Mononuclear cell (primary cell): Measurements from ENCODE around the gene CHRDL1. TPM values are rescaled to one million over a fixed set of nuclear protein-coding genes. Genes with fewer than 3 reads are reported as not detected.

Experiments used
- H3K27me3 ChIP-seq: 2 replicates; pipeline ENCODE4 v1.6.0; 2011; ENCODE audit warnings: low read length, control low read depth; ENCODE audit not compliant: insufficient read depth
- H3K4me1 ChIP-seq: 2 replicates; pipeline ENCODE4 v1.5.1; 2011; ENCODE audit warnings: mild to moderate bottlenecking, low read length, control low read depth; ENCODE audit not compliant: insufficient read depth
- H3K4me3 ChIP-seq: 2 replicates; pipeline ENCODE4 v1.5.1; 2011; ENCODE audit warnings: mild to moderate bottlenecking, low read length, moderate library complexity
- H3K9me3 ChIP-seq: 2 replicates; pipeline ENCODE4 v1.5.1; 2011; ENCODE audit warnings: low read depth, mild to moderate bottlenecking, control low read depth, low read length
- total RNA-seq: library from RNA; depleted of rRNA; stranded (reverse); fragments of >200 nt; gene quantifications from one replicate; pipeline ENCODE4 v1.2.3, GENCODE V29; 2012

CHRDL1 gene
- total RNA-seq, 1 donor: 0.10 TPM

DNA sequence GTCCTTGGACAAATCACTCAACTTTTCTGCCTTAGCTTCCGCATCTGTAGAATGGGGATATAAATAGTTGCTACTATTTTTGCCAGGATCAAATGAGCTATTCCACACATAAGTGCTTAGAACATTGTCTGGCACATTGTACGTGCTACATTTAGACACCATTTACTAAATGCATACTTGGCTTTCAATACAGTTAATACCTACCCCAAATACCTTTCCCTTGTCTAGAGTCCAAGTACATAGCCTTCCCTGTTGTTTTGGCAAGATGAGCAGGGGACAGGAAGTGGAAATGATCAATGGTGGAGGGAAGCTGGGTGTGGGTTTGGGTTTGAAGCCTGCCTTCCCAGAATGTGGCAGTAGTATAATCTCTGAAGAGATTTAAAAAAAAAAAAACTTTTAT lies 82.0 kb downstream of the CHRDL1 start:
- Histone ChIP-seq H3K27me3 (no peaks in the 10 kb centered on the region), H3K4me1 (no peaks in the 10 kb centered on the region), H3K4me3 (no peak overlapping the region), H3K9me3 (no peaks in the 10 kb centered on the region)

DNA sequence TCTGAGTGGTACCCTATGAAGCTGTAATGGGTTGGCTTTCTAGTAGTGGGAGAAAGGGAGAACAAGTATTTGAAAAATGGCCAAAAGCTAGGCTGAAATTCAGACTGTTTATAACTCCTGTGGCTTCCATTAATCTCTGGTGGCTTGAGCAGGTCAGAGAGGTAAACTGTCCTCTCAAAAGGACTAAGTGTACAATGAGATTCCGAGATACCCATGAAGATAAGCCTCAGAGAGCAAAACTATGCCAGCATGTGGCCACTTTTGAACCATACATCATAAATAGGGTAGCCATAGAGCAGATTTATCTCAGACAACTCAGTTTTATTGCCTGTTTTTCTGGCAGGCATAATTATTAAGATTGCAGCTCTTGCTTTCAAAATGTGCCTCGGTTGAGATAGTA lies 89.2 kb downstream of the CHRDL1 start:
- H3K9me3 ChIP-seq: no peaks in the 10 kb centered on the region
- H3K4me1 ChIP-seq: no peaks in the 10 kb centered on the region
- no peak overlapping the region for H3K4me3 ChIP-seq
- H3K27me3 ChIP-seq: no peaks in the 10 kb centered on the region

DNA sequence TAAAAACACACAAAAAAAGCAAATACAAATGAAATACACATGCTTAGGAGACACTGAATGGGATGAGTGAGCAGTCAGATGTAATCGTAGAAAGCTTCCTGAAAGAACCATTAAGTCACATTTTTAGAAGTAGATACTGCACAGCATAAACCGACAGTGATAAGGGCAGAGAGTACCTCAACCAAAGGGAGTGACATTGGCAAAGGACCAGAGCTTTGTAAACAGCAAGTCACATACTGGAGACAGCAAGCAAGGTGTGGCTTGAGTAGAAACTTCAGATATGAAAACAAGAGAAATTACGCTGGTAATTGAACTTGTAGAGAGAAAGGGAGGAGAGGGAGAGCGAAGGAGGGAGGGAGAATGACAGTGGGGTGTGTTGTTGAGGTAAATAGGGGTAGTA lies 92.0 kb downstream of the CHRDL1 start:
- no peak overlapping the region for H3K4me3 ChIP-seq
- H3K9me3 ChIP-seq: no peaks in the 10 kb centered on the region
- H3K27me3 ChIP-seq: no peaks in the 10 kb centered on the region
- H3K4me1 ChIP-seq: no peaks in the 10 kb centered on the region

DNA sequence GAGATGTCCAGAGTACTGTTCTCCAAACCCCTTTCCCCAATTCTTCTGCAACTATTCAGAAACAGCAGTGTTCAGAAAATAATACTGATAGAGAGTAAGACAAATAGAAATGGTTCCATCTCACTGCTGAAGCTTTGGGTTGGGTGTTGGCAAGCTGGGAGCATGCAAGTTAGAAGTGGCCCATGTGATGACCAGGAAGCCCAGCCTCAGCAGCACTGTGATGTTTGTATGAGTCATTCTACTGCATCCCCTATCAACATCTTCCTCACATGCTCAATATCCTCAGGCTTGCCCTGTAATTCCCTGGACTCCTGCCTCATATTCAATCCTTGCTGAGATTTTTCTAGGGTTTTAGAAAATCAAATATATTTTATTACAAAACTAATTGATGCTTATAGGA lies 96.5 kb downstream of the CHRDL1 start:
- no peaks in the 10 kb centered on the region for H3K4me1 ChIP-seq
- H3K27me3 ChIP-seq: no peaks in the 10 kb centered on the region
- H3K4me3 ChIP-seq: no peak overlapping the region
- no peaks in the 10 kb centered on the region for H3K9me3 ChIP-seq

DNA sequence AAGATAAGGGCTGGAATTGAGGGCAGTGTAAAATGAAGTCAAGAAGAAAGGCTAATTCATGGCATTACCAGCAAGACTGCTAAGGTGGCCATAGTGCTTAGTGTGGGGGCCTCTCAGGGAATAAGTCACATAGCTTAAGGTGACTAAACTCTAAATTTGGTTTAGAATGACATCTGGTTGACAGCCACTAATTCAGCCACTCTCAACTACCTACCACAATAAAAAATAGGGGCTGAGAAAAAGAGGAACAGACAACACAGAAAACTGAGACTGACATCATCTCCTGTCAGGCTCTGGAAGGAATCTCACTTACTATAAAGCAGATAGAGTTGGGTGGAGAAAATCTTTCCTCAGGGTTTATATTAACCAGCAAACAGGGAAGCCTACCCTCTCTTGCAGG lies 96.9 kb downstream of the CHRDL1 start:
- H3K4me3 ChIP-seq: no peak overlapping the region
- no peaks in the 10 kb centered on the region for H3K27me3 ChIP-seq
- no peaks in the 10 kb centered on the region for H3K9me3 ChIP-seq
- H3K4me1 ChIP-seq: no peaks in the 10 kb centered on the region

DNA sequence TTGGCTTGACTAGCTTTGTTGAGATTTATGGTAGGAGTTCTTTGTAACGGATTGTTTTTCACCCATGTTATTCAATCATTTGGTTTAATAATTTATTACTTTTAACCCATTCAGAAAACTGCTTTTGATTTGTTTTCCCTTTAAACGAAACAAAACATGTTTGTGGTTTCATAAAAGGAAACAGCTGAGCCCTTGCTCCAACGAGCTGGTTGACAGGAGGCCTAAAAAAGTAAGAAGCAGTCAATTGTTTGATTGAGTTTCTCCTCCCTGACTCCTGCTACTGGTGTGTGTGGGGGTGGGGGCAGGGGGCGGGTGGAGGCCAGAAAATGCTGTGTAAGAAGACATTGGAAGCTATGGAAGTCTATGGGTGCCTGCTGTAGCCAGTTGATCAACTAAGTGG lies 102.8 kb downstream of the CHRDL1 start:
- H3K27me3 ChIP-seq: no peaks in the 10 kb centered on the region
- H3K9me3 ChIP-seq: no peaks in the 10 kb centered on the region
- no peak overlapping the region for H3K4me3 ChIP-seq
- H3K4me1 ChIP-seq: no peaks in the 10 kb centered on the region

DNA sequence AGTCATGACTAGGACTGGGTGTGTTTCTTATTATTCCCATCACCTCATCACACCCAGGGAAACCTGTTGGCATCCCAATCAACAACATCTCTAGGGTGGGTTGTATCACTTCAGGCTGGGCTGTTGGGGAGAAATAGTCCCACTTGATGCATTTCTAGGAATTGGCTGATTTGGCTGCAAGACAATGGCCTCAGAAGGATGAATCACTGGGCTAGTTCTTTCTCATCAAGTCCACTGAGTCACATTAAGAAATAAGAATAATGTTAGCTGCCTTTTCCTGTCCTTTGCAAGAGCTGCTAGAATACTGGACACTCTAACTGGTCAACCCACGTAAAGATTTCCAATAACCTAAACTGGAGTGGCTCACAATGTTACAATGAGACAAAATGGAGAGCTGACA lies 104.2 kb downstream of the CHRDL1 start:
- Histone ChIP-seq H3K4me1 (no peaks in the 10 kb centered on the region), H3K4me3 (no peak overlapping the region), H3K27me3 (no peaks in the 10 kb centered on the region), H3K9me3 (no peaks in the 10 kb centered on the region)

DNA sequence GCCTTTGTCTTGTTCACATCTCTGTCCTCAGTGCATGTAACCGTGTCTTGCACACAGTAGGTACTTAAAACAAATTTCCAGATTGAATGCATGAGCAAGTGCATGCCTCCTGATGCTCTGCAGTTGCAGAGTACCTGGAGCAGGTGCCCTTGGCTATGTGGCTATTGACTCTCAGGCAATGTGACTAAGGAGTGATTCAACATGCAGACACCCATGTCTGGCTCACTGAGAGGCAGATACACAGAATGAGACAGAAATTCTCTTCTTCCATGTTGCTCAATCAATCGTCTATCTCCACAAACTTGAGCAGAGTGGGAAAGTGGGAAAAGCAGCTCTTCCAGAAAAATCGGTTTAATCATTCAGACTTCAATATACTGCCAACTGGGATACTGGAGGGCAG lies 111.0 kb downstream of the CHRDL1 start:
- no peak overlapping the region for H3K4me3 ChIP-seq
- no peaks in the 10 kb centered on the region for H3K4me1 ChIP-seq
- H3K9me3 ChIP-seq: no peaks in the 10 kb centered on the region
- no peaks in the 10 kb centered on the region for H3K27me3 ChIP-seq

DNA sequence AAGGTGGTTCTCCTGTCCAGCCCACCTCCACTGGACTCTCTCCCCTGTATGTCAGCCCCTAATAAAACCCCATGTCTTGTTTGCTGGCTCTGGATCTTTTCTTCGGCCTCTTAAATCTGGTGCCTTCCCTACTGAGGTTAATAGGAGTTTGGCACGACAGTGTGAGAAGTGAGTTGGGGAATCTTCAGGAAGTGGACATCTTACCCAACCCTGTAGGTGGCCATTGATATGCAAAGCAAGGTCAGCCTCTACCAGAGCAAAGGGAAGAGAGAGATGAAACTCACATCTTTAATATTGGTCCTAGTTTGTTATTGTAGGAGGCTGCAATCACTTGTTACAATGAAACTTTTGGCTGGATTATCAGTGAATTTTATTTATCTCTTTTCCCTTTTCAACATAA lies 111.7 kb downstream of the CHRDL1 start:
- H3K27me3 ChIP-seq: no peaks in the 10 kb centered on the region
- no peaks in the 10 kb centered on the region for H3K4me1 ChIP-seq
- H3K9me3 ChIP-seq: no peaks in the 10 kb centered on the region
- H3K4me3 ChIP-seq: no peak overlapping the region

DNA sequence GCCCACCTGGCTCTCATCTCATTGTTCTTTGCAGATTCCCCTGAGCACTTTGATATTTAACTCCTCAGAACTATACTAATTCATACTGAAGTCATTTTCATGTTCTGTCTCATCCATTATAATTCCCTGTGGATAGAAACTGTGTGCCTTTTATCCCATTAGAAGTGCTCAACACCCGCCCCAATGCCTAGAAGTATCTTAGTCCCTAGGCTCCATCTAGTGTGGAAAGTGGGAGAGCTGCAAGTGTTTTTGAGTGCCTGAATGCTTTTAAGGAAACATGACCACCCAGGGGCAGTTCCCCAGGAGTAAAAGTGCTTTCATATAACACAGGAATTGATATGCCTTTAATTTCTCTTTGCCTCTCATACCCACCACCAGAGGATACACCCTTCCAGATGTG lies 117.0 kb downstream of the CHRDL1 start:
- Histone ChIP-seq H3K4me1 (no peaks in the 10 kb centered on the region), H3K27me3 (no peaks in the 10 kb centered on the region), H3K9me3 (no peaks in the 10 kb centered on the region), H3K4me3 (no peak overlapping the region)

DNA sequence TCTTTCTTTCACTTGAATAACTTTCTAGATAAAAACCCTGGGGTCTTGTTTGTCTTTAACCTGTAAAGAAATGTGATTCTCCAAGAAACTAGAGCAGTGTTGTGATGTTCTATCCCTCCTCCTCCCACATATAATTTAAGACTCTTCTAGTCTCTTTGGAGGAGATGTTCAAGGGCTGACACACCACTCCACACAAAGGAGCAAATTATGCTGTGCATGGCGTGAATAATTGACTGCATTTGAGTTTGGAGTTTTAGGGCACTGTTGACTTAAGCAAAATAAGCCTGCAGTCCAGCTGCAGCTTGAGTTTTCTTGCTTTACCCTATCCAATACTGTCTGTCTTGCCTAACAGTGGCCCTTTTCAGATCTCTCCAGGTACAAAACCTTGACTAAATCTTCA lies 119.7 kb downstream of the CHRDL1 start:
- H3K4me3 ChIP-seq: no peak overlapping the region
- H3K4me1 ChIP-seq: no peaks in the 10 kb centered on the region
- H3K9me3 ChIP-seq: no peaks in the 10 kb centered on the region
- no peaks in the 10 kb centered on the region for H3K27me3 ChIP-seq

DNA sequence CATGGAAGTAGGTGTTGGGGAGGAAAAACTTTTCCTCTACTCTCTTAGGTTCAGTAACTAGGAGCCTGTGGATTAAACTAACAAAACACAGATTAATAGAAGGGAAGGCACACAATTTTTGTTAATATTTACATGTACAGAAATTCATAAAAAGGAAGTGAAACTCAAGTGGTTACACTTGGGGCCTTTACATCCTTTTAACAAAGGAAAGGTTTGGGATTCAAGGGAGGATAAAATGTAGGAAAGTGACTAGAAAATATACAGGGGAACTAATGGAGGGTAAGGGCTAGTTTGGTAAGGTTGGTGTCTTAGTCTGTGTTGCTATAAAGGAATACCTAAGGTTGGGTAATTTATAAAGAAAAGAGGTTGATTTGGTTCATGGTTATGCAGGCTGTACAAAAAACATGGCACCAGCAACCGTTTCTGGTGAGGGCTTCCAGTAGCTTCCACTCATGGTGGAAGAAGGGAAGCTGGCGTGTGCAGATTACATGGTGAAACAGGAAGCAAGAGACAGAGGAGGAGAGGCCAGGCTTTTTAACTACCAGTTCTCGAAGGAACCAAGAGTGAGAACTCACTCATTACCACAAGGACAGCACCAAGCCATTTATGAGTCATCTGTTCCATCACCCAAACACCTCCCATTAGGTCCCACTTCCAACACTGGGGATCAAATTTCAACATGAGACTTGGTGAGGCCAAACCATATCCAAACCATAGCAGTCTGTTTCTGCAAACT lies 124.4 kb downstream of the CHRDL1 start:
- Histone ChIP-seq H3K4me1 (no peaks in the 10 kb centered on the region), H3K9me3 (no peaks in the 10 kb centered on the region), H3K27me3 (no peaks in the 10 kb centered on the region), H3K4me3 (no peak overlapping the region)

DNA sequence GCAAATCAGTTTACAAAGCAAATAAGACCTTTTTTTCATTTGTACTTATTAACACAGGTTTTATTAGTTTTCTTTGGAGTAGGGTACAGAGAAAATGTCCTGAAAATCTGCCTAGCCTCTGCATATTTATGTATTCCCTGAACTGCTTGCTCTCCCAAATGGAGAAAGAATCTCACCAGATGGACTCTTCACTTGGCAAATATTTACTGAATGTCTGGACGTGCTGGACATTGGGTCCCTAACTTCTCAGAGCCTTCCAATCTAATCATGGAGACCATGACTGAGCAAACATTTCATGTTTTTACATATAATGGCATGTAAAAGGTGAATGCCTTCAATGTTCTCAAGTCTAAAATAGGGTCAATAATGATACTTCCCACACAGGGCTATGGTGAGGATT lies 126.0 kb downstream of the CHRDL1 start:
- H3K9me3 ChIP-seq: no peaks in the 10 kb centered on the region
- H3K27me3 ChIP-seq: no peaks in the 10 kb centered on the region
- H3K4me3 ChIP-seq: no peak overlapping the region
- H3K4me1 ChIP-seq: no peaks in the 10 kb centered on the region

DNA sequence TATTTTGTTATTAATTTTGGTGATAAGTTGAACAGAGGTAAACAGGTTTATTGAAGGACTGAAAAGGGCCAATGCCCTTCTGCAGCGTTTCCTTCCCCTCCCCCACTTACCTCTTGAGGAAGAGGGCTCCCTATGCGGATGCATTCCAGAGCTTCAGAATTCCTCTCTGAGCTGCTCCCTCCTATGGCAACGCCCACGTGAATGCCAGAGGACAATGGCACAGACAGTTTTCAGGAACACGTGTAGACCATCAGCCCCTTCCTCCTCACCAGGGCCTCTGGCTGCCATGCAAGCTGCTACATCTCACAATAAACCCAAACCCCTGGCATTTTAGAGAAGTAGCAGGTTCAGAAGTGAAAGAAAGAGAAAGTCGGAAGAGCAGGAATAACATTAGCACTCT lies 127.9 kb downstream of the CHRDL1 start:
- Histone ChIP-seq H3K27me3 (no peaks in the 10 kb centered on the region), H3K4me3 (no peak overlapping the region), H3K9me3 (no peaks in the 10 kb centered on the region), H3K4me1 (no peaks in the 10 kb centered on the region)

DNA sequence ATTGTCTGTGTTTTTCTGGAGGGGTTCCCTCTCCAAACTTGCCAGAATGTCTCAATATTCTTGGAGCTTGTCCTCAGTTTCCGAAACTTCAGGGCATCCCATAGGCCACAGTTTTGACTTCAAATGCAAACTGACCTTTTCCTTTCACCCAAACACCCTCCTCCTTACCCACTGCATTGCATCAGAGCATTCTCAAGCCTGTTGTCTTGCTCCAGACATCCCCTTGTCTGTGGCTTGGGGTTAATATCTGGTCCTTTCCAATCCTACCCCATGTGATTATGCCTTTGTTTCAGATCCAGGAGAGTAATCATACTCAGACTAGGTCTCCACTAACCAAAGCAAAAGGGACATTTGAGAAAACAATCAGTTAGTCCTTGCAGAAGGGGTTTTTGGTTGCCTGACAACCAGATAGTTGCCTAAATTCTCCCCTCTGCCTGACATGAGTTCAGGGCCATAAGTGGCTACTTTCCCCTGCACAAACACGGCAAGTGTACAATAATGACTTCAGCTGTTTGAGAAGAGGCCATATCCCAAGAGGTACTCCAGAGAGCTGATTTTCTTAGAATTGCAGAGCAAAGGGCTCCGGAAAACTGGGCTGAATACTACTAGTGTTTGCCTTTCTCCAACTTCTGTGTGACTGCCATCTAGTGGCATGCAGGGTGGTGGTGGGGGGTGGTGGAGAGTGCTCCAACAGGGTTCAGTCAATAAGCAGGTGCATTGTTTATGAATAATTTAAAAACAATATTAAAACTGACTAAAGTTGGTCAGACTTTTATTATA lies 130.2 kb downstream of the CHRDL1 start:
- Histone ChIP-seq H3K4me1 (no peaks in the 10 kb centered on the region), H3K4me3 (no peak overlapping the region), H3K27me3 (no peaks in the 10 kb centered on the region), H3K9me3 (no peaks in the 10 kb centered on the region)

DNA sequence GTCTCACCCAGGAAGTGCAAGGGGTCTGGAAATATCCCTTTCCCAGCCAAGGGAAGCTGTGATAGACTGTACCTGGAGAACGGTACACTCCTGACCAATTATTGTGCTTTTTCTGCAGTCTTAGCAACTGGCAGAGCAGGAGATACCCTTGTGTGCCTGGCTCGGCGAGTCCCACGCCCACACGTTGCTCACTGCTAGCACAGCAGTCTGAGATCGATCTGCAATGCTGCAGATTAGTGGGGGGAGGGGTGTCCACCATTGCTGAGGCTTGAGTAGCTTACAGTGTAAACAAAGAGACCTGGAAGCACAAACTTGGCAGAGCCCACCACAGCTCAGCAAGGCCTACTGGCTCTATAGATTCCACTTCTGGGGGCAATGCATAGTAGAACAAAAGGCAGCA lies 138.5 kb downstream of the CHRDL1 start:
- Histone ChIP-seq H3K27me3 (no peaks in the 10 kb centered on the region), H3K9me3 (no peaks in the 10 kb centered on the region), H3K4me3 (no peak overlapping the region), H3K4me1 (no peaks in the 10 kb centered on the region)
